GM23338 (cell line): ENCODE results near the gene PCYT1A. TPM values are rescaled to one million over a fixed set of nuclear protein-coding genes. Genes with fewer than 3 reads are reported as not detected.

ENCODE experiments used
- ATAC-seq: fragments of 200-7000 bp; cut with Tn5 transposase; 3 replicates; pipeline ENCODE4 v1.9.1; 2020
- DNase-seq: peaks from one replicate; pipeline ENCODE4 v3.0.0-alpha.2; 2015; ENCODE audit warnings: low spot score
- H2AFZ ChIP-seq: fragments of 200-600 bp; sonication (generic); 2 replicates; pipeline ENCODE4 v1.8.0; 2016; ENCODE audit warnings: antibody characterized with exemption, mild to moderate bottlenecking, moderate library complexity
- H3F3A ChIP-seq: fragments of 200-600 bp; sonication (generic); replicated peaks from 2 replicates; pipeline ENCODE4 v1.8.0; 2017; ENCODE audit warnings: antibody characterized with exemption, mixed run types, low read depth
- H3K27ac ChIP-seq: fragments of 200-600 bp; sonication (generic); 2 replicates; pipeline ENCODE4 v1.6.1; 2016; ENCODE audit warnings: low read depth
- H3K27me3 ChIP-seq: fragments of 200-600 bp; sonication (generic); 2 replicates; pipeline ENCODE4 v1.8.0; 2016; ENCODE audit warnings: mild to moderate bottlenecking, mixed run types, moderate library complexity; ENCODE audit not compliant: insufficient read depth
- H3K36me3 ChIP-seq: fragments of 200-600 bp; sonication (generic); 2 replicates; pipeline ENCODE4 v1.8.0; 2016; ENCODE audit warnings: mild to moderate bottlenecking; ENCODE audit not compliant: insufficient read depth
- H3K4me1 ChIP-seq: fragments of 200-600 bp; sonication (generic); 2 replicates; pipeline ENCODE4 v1.8.0; 2016; ENCODE audit warnings: mild to moderate bottlenecking, moderate library complexity; ENCODE audit not compliant: insufficient read depth
- H3K4me2 ChIP-seq: fragments of 200-600 bp; sonication (generic); 2 replicates; pipeline ENCODE4 v1.7.1; 2017; ENCODE audit warnings: mixed run types
- H3K4me3 ChIP-seq: fragments of 200-600 bp; sonication (generic); 2 replicates; pipeline ENCODE4 v1.6.1; 2016; ENCODE audit warnings: mixed run types
- H3K79me2 ChIP-seq: fragments of 200-600 bp; sonication (generic); replicated peaks from 2 replicates; pipeline ENCODE4 v1.8.0; 2017; ENCODE audit warnings: mild to moderate bottlenecking; ENCODE audit not compliant: insufficient read depth
- H3K9me2 ChIP-seq: fragments of 200-600 bp; sonication (generic); 2 replicates; pipeline ENCODE4 v1.8.0; 2017; ENCODE audit not compliant: insufficient read depth
- H4K20me1 ChIP-seq: fragments of 200-600 bp; sonication (generic); replicated peaks from 2 replicates; pipeline ENCODE4 v1.8.0; 2017; ENCODE audit warnings: mild to moderate bottlenecking; ENCODE audit not compliant: insufficient read depth
- H3K27ac Mint-ChIP-seq: 2 replicates; pipeline ENCODE4 v1.8.0; 2020; ENCODE audit warnings: inconsistent platforms, mild to moderate bottlenecking, moderate library complexity, mixed read lengths
- H3K27me3 Mint-ChIP-seq: 3 replicates; pipeline ENCODE4 v1.8.0; 2022; ENCODE audit warnings: low read depth, mild to moderate bottlenecking, moderate library complexity, mixed read lengths, inconsistent platforms; ENCODE audit not compliant: insufficient read depth, poor library complexity
- H3K36me3 Mint-ChIP-seq: 3 replicates; pipeline ENCODE4 v1.8.0; 2021; ENCODE audit warnings: low read depth, mild to moderate bottlenecking, inconsistent platforms, moderate library complexity, mixed read lengths
- H3K4me1 Mint-ChIP-seq: 3 replicates; pipeline ENCODE4 v1.8.0; 2020; ENCODE audit warnings: mild to moderate bottlenecking, inconsistent platforms, mixed read lengths
- H3K4me3 Mint-ChIP-seq: 3 replicates; pipeline ENCODE4 v1.8.0; 2021; ENCODE audit warnings: moderate library complexity, mild to moderate bottlenecking, inconsistent platforms, mixed read lengths
- H3K9me3 Mint-ChIP-seq: 3 replicates; pipeline ENCODE4 v1.8.0; 2020; ENCODE audit warnings: moderate library complexity, mild to moderate bottlenecking, inconsistent platforms, mixed read lengths
- CTCF ChIP-seq, 2 experiments: fragments of 200-600 bp in 1 of 2; sonication (generic) in 1 of 2; conservative IDR thresholded peaks; 2 replicates each; pipeline versions ENCODE4 v1.5.1 to v1.6.1; 2016 to 2017; ENCODE audit warnings: antibody characterized with exemption in 2 of 2, low read depth in 2 of 2, mild to moderate bottlenecking in 2 of 2, moderate library complexity in 1 of 2
- EZH2 ChIP-seq: fragments of 200-600 bp; sonication (generic); IDR thresholded peaks from one replicate; pipeline ENCODE4 v1.8.0; 2017; ENCODE audit warnings: antibody characterized with exemption, mild to moderate bottlenecking, low read depth; ENCODE audit not compliant: unreplicated experiment
- EZH2phosphoT487 ChIP-seq: fragments of 200-600 bp; sonication (generic); IDR thresholded peaks from one replicate; pipeline ENCODE4 v1.8.1; 2018; ENCODE audit warnings: antibody characterized with exemption; ENCODE audit not compliant: unreplicated experiment
- JUNB ChIP-seq: IDR thresholded peaks from one replicate; pipeline ENCODE4 v1.6.1; 2016; ENCODE audit warnings: antibody characterized with exemption; ENCODE audit not compliant: unreplicated experiment
- NANOG ChIP-seq: IDR thresholded peaks from 2 replicates; pipeline ENCODE4 v1.6.1; 2016; ENCODE audit warnings: antibody characterized with exemption, borderline replicate concordance
- POLR2AphosphoS5 ChIP-seq: IDR thresholded peaks from 2 replicates; pipeline ENCODE4 v1.6.1; 2016; ENCODE audit warnings: antibody characterized with exemption, low read depth
- REST ChIP-seq: IDR thresholded peaks from one replicate; pipeline ENCODE4 v1.6.1; 2018; ENCODE audit warnings: antibody characterized with exemption; ENCODE audit not compliant: unreplicated experiment
- ZNF114 ChIP-seq: fragments of 250-450 bp; sonication (Bioruptor Pico); IDR thresholded peaks from 2 replicates; pipeline ENCODE4 v1.5.0; 2020; ENCODE audit warnings: mild to moderate bottlenecking, moderate library complexity
- ZNF331 ChIP-seq: fragments of 250-450 bp; sonication (Bioruptor Pico); IDR thresholded peaks from 2 replicates; pipeline ENCODE4 v1.5.0; 2020; ENCODE audit warnings: low read depth, mild to moderate bottlenecking, moderate library complexity
- ZNF462 ChIP-seq: fragments of 250-450 bp; sonication (Bioruptor Pico); IDR thresholded peaks from 2 replicates; pipeline ENCODE4 v1.5.0; 2020; ENCODE audit warnings: mild to moderate bottlenecking, moderate library complexity
- polyA plus RNA-seq: library from polyadenylated mRNA; unstranded; fragments of >200 nt; fragmentation: Nextera tagmentation; extraction: Ambion mirVana; gene quantifications from 2 replicates; pipeline ENCODE4 v1.2.1, GENCODE V29; 2016
- total RNA-seq: library from RNA; depleted of rRNA; stranded (reverse); fragments of >200 nt; shearing (Covaris generic); gene quantifications from 2 replicates; pipeline ENCODE4 v1.2.3, GENCODE V29; 2014

Gene PCYT1A
- total and polyA plus RNA-seq, 2 experiments from 2014 or later, result 11.6 to 35.8 TPM

- TF ChIP-seq REST (no peak), ZNF114 (CRISPR knock-in tag) (no peak)
Observed at GRCh38 chr3:196287090-196287439, 461 bp downstream of the PCYT1A start (continued).

GRCh38 chr3:196284396-196284795 lies 3.1 kb downstream of the PCYT1A start:
- Mint-ChIP-seq H3K27ac (no peak overlapping the region), H3K4me3 (no peak overlapping the region), H3K9me3 (no peaks in the 10 kb centered on the region), H3K36me3 (no peaks in the 10 kb centered on the region), H3K4me1 (peaks cover 26% of the 10 kb centered on the region), H3K27me3 (peaks cover 6% of the 10 kb centered on the region)
- Histone ChIP-seq H3K4me1 (peaks cover 12% of the 10 kb centered on the region), H4K20me1 (no peaks in the 10 kb centered on the region), H3K4me2 (0 out of 2 replicates have a peak overlapping the region, but pooled peaks have one; percentile 11), H2AFZ (no peak overlapping the region), H3K27me3 (no peaks in the 10 kb centered on the region), H3K79me2 (peaks cover 59% of the 10 kb centered on the region), H3K36me3 (no peaks in the 10 kb centered on the region), H3K9me2 (no peaks in the 10 kb centered on the region), H3K27ac (no peak overlapping the region), H3F3A (peaks cover 4% of the 10 kb centered on the region; the same call in 1 of the 2 replicates), H3K4me3 (no peak overlapping the region)
- no peak for DNase-seq
- ATAC-seq, result no peak
- no peak for TF ChIP-seq ZNF331 (CRISPR knock-in tag)
- TF ChIP-seq REST, result no peak
- no peak for TF ChIP-seq JUNB
- TF ChIP-seq EZH2, result no peak
- no peak for TF ChIP-seq POLR2AphosphoS5
- TF ChIP-seq ZNF114 (CRISPR knock-in tag), result no peak
- TF ChIP-seq CTCF (conservative IDR thresholded peaks at IDR 0.05; ENCODE audit: low read depth in 2 of 2), result no peak
- no peak for TF ChIP-seq ZNF462 (CRISPR knock-in tag)
- no peak for TF ChIP-seq EZH2phosphoT487
- TF ChIP-seq NANOG, result no peak
